GM23338 (cell line): ENCODE measurements around the gene MRPS18B. TPM values are rescaled to one million over a fixed set of nuclear protein-coding genes. Genes with fewer than 3 reads are reported as not detected.

Experiments
- ATAC-seq: fragments of 200-7000 bp; cut with Tn5 transposase; 3 replicates; pipeline ENCODE4 v1.9.1; 2020
- DNase-seq: peaks from one replicate; pipeline ENCODE4 v3.0.0-alpha.2; 2015; ENCODE audit warnings: low spot score
- H2AFZ ChIP-seq: fragments of 200-600 bp; sonication (generic); 2 replicates; pipeline ENCODE4 v1.8.0; 2016; ENCODE audit warnings: antibody characterized with exemption, mild to moderate bottlenecking, moderate library complexity
- H3F3A ChIP-seq: fragments of 200-600 bp; sonication (generic); replicated peaks from 2 replicates; pipeline ENCODE4 v1.8.0; 2017; ENCODE audit warnings: antibody characterized with exemption, mixed run types, low read depth
- H3K27ac ChIP-seq: fragments of 200-600 bp; sonication (generic); 2 replicates; pipeline ENCODE4 v1.6.1; 2016; ENCODE audit warnings: low read depth
- H3K27me3 ChIP-seq: fragments of 200-600 bp; sonication (generic); 2 replicates; pipeline ENCODE4 v1.8.0; 2016; ENCODE audit warnings: mild to moderate bottlenecking, mixed run types, moderate library complexity; ENCODE audit not compliant: insufficient read depth
- H3K36me3 ChIP-seq: fragments of 200-600 bp; sonication (generic); 2 replicates; pipeline ENCODE4 v1.8.0; 2016; ENCODE audit warnings: mild to moderate bottlenecking; ENCODE audit not compliant: insufficient read depth
- H3K4me1 ChIP-seq: fragments of 200-600 bp; sonication (generic); 2 replicates; pipeline ENCODE4 v1.8.0; 2016; ENCODE audit warnings: mild to moderate bottlenecking, moderate library complexity; ENCODE audit not compliant: insufficient read depth
- H3K4me2 ChIP-seq: fragments of 200-600 bp; sonication (generic); 2 replicates; pipeline ENCODE4 v1.7.1; 2017; ENCODE audit warnings: mixed run types
- H3K4me3 ChIP-seq: fragments of 200-600 bp; sonication (generic); 2 replicates; pipeline ENCODE4 v1.6.1; 2016; ENCODE audit warnings: mixed run types
- H3K79me2 ChIP-seq: fragments of 200-600 bp; sonication (generic); replicated peaks from 2 replicates; pipeline ENCODE4 v1.8.0; 2017; ENCODE audit warnings: mild to moderate bottlenecking; ENCODE audit not compliant: insufficient read depth
- H3K9me2 ChIP-seq: fragments of 200-600 bp; sonication (generic); 2 replicates; pipeline ENCODE4 v1.8.0; 2017; ENCODE audit not compliant: insufficient read depth
- H4K20me1 ChIP-seq: fragments of 200-600 bp; sonication (generic); replicated peaks from 2 replicates; pipeline ENCODE4 v1.8.0; 2017; ENCODE audit warnings: mild to moderate bottlenecking; ENCODE audit not compliant: insufficient read depth
- H3K27ac Mint-ChIP-seq: 2 replicates; pipeline ENCODE4 v1.8.0; 2020; ENCODE audit warnings: inconsistent platforms, mild to moderate bottlenecking, moderate library complexity, mixed read lengths
- H3K27me3 Mint-ChIP-seq: 3 replicates; pipeline ENCODE4 v1.8.0; 2022; ENCODE audit warnings: low read depth, mild to moderate bottlenecking, moderate library complexity, mixed read lengths, inconsistent platforms; ENCODE audit not compliant: insufficient read depth, poor library complexity
- H3K36me3 Mint-ChIP-seq: 3 replicates; pipeline ENCODE4 v1.8.0; 2021; ENCODE audit warnings: low read depth, mild to moderate bottlenecking, inconsistent platforms, moderate library complexity, mixed read lengths
- H3K4me1 Mint-ChIP-seq: 3 replicates; pipeline ENCODE4 v1.8.0; 2020; ENCODE audit warnings: mild to moderate bottlenecking, inconsistent platforms, mixed read lengths
- H3K4me3 Mint-ChIP-seq: 3 replicates; pipeline ENCODE4 v1.8.0; 2021; ENCODE audit warnings: moderate library complexity, mild to moderate bottlenecking, inconsistent platforms, mixed read lengths
- H3K9me3 Mint-ChIP-seq: 3 replicates; pipeline ENCODE4 v1.8.0; 2020; ENCODE audit warnings: moderate library complexity, mild to moderate bottlenecking, inconsistent platforms, mixed read lengths
- CREB1 ChIP-seq: fragments of 250-450 bp; sonication (Bioruptor Pico); IDR thresholded peaks from 2 replicates; pipeline ENCODE4 v1.5.0; 2020; ENCODE audit warnings: low read depth, mild to moderate bottlenecking, moderate library complexity
- EZH2 ChIP-seq: fragments of 200-600 bp; sonication (generic); IDR thresholded peaks from one replicate; pipeline ENCODE4 v1.8.0; 2017; ENCODE audit warnings: antibody characterized with exemption, mild to moderate bottlenecking, low read depth; ENCODE audit not compliant: unreplicated experiment
- EZH2phosphoT487 ChIP-seq: fragments of 200-600 bp; sonication (generic); IDR thresholded peaks from one replicate; pipeline ENCODE4 v1.8.1; 2018; ENCODE audit warnings: antibody characterized with exemption; ENCODE audit not compliant: unreplicated experiment
- JUNB ChIP-seq: IDR thresholded peaks from one replicate; pipeline ENCODE4 v1.6.1; 2016; ENCODE audit warnings: antibody characterized with exemption; ENCODE audit not compliant: unreplicated experiment
- POLR2AphosphoS5 ChIP-seq: IDR thresholded peaks from 2 replicates; pipeline ENCODE4 v1.6.1; 2016; ENCODE audit warnings: antibody characterized with exemption, low read depth
- STAT1 ChIP-seq: IDR thresholded peaks from one replicate; pipeline ENCODE4 v1.6.1; 2016; ENCODE audit warnings: antibody characterized with exemption; ENCODE audit not compliant: unreplicated experiment
- ZNF114 ChIP-seq: fragments of 250-450 bp; sonication (Bioruptor Pico); IDR thresholded peaks from 2 replicates; pipeline ENCODE4 v1.5.0; 2020; ENCODE audit warnings: mild to moderate bottlenecking, moderate library complexity
- ZNF331 ChIP-seq: fragments of 250-450 bp; sonication (Bioruptor Pico); IDR thresholded peaks from 2 replicates; pipeline ENCODE4 v1.5.0; 2020; ENCODE audit warnings: low read depth, mild to moderate bottlenecking, moderate library complexity
- polyA plus RNA-seq: library from polyadenylated mRNA; unstranded; fragments of >200 nt; fragmentation: Nextera tagmentation; extraction: Ambion mirVana; gene quantifications from 2 replicates; pipeline ENCODE4 v1.2.1, GENCODE V29; 2016
- total RNA-seq: library from RNA; depleted of rRNA; stranded (reverse); fragments of >200 nt; shearing (Covaris generic); gene quantifications from 2 replicates; pipeline ENCODE4 v1.2.3, GENCODE V29; 2014
- TF ChIP-seq, protein P1 (sequence below): IDR thresholded peaks from 2 replicates; pipeline ENCODE4 v1.6.1; 2016; ENCODE audit warnings: antibody characterized with exemption
- TF ChIP-seq, protein P2 (sequence below), 2 experiments: fragments of 200-600 bp in 1 of 2; sonication (generic) in 1 of 2; conservative IDR thresholded peaks; 2 replicates each; pipeline versions ENCODE4 v1.5.1 to v1.6.1; 2016 to 2017; ENCODE audit warnings: antibody characterized with exemption in 2 of 2, low read depth in 2 of 2, mild to moderate bottlenecking in 2 of 2, moderate library complexity in 1 of 2
- TF ChIP-seq, protein P3 (sequence below): IDR thresholded peaks from one replicate; pipeline ENCODE4 v1.6.1; 2018; ENCODE audit warnings: antibody characterized with exemption; ENCODE audit not compliant: unreplicated experiment

MRPS18B gene
- total and polyA plus RNA-seq, 2 experiments from 2014 or later = 49.2 to 73.6 TPM

DNA sequence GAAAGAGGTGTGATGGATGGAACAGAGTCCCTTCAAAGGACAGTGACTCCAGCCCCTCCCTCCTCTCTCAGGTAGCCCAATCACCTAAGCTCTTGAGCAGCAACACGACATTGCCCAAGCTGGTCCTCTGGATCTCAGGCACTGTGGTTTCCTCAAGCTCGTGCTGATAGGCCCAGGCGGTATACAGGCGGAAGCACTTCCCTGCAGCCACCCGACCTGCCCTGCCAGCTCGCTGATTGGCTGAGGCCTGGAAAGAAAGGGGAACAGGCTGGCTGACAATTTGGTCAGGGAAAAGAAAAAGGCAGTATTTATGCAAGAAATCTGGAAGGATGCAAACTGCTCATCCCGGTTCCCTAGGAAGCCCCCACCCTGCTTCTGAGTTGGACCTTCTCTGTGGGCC is 38.9 kb downstream of the MRPS18B start (continued):
- TF ChIP-seq POLR2AphosphoS5 = no peak
- no peak for TF ChIP-seq EZH2
- TF ChIP-seq, protein P1, sequence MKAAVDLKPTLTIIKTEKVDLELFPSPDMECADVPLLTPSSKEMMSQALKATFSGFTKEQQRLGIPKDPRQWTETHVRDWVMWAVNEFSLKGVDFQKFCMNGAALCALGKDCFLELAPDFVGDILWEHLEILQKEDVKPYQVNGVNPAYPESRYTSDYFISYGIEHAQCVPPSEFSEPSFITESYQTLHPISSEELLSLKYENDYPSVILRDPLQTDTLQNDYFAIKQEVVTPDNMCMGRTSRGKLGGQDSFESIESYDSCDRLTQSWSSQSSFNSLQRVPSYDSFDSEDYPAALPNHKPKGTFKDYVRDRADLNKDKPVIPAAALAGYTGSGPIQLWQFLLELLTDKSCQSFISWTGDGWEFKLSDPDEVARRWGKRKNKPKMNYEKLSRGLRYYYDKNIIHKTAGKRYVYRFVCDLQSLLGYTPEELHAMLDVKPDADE = no peak
- no peak for TF ChIP-seq ZNF331 (CRISPR knock-in tag)
- TF ChIP-seq CREB1 (CRISPR knock-in tag) = no peak
- TF ChIP-seq, protein P2, sequence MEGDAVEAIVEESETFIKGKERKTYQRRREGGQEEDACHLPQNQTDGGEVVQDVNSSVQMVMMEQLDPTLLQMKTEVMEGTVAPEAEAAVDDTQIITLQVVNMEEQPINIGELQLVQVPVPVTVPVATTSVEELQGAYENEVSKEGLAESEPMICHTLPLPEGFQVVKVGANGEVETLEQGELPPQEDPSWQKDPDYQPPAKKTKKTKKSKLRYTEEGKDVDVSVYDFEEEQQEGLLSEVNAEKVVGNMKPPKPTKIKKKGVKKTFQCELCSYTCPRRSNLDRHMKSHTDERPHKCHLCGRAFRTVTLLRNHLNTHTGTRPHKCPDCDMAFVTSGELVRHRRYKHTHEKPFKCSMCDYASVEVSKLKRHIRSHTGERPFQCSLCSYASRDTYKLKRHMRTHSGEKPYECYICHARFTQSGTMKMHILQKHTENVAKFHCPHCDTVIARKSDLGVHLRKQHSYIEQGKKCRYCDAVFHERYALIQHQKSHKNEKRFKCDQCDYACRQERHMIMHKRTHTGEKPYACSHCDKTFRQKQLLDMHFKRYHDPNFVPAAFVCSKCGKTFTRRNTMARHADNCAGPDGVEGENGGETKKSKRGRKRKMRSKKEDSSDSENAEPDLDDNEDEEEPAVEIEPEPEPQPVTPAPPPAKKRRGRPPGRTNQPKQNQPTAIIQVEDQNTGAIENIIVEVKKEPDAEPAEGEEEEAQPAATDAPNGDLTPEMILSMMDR (conservative IDR thresholded peaks at IDR 0.05; ENCODE audit: low read depth in 2 of 2) = no peak
- TF ChIP-seq, protein P3, sequence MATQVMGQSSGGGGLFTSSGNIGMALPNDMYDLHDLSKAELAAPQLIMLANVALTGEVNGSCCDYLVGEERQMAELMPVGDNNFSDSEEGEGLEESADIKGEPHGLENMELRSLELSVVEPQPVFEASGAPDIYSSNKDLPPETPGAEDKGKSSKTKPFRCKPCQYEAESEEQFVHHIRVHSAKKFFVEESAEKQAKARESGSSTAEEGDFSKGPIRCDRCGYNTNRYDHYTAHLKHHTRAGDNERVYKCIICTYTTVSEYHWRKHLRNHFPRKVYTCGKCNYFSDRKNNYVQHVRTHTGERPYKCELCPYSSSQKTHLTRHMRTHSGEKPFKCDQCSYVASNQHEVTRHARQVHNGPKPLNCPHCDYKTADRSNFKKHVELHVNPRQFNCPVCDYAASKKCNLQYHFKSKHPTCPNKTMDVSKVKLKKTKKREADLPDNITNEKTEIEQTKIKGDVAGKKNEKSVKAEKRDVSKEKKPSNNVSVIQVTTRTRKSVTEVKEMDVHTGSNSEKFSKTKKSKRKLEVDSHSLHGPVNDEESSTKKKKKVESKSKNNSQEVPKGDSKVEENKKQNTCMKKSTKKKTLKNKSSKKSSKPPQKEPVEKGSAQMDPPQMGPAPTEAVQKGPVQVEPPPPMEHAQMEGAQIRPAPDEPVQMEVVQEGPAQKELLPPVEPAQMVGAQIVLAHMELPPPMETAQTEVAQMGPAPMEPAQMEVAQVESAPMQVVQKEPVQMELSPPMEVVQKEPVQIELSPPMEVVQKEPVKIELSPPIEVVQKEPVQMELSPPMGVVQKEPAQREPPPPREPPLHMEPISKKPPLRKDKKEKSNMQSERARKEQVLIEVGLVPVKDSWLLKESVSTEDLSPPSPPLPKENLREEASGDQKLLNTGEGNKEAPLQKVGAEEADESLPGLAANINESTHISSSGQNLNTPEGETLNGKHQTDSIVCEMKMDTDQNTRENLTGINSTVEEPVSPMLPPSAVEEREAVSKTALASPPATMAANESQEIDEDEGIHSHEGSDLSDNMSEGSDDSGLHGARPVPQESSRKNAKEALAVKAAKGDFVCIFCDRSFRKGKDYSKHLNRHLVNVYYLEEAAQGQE = no peak
- no peak for TF ChIP-seq JUNB
- TF ChIP-seq STAT1 = no peak
- TF ChIP-seq ZNF114 = no peak

DNA sequence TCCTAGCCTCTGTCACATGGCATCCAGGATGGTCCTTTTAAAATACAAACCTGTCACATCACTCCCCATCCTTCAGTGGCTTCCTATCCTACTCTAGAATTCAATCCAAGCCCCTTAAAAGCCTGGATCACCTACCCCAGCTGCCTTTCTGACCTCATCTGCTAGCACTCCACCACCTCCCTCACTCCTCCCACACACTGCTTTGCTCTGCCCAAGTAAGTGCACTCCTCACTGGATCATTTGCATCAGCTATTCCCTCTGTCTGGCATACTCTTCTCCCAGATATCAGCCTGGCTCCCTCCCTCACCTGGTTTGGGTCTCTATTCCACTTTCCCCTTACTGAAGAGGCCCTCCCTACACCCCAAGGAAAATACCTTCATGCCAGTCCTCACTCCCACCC is 39.8 kb downstream of the MRPS18B start:
- Mint-ChIP-seq H3K9me3 (no peaks in the 10 kb centered on the region), H3K27ac (no peak overlapping the region), H3K36me3 (peaks cover 79% of the 10 kb centered on the region), H3K4me3 (no peak overlapping the region), H3K4me1 (no peaks in the 10 kb centered on the region), H3K27me3 (peaks cover 9% of the 10 kb centered on the region)
- Histone ChIP-seq H3K4me2 (no peak overlapping the region), H3K4me1 (no peaks in the 10 kb centered on the region), H4K20me1 (peaks cover 8% of the 10 kb centered on the region; the same call in 1 of the 2 replicates), H3K27ac (no peak overlapping the region), H3K9me2 (no peaks in the 10 kb centered on the region), H3K4me3 (no peak overlapping the region), H3K79me2 (no peaks in the 10 kb centered on the region), H3K36me3 (peaks cover 21% of the 10 kb centered on the region), H3F3A (peaks cover 4% of the 10 kb centered on the region; the same call in 1 of the 2 replicates), H3K27me3 (no peaks in the 10 kb centered on the region), H2AFZ (no peak overlapping the region)
- no peak for DNase-seq
- no peak for ATAC-seq
- no peak for TF ChIP-seq JUNB
- TF ChIP-seq EZH2phosphoT487 = no peak
- no peak for TF ChIP-seq POLR2AphosphoS5
- TF ChIP-seq, protein P3 = no peak
- TF ChIP-seq ZNF114 = no peak
- TF ChIP-seq, protein P1 = no peak
- TF ChIP-seq, protein P2 (conservative IDR thresholded peaks at IDR 0.05; ENCODE audit: low read depth in 2 of 2) = no peak
